ENCODE data around the gene CPLX3. TPM values are rescaled to one million over a fixed set of nuclear protein-coding genes. Genes with fewer than 3 reads are reported as not detected.
A peak's percentile ranks its signal among the peaks of the same experiment; 100 is the strongest.

CPLX3 gene
- total and polyA plus RNA-seq, 7 experiments from 2014 or later: 0.27 to 0.60 TPM; not detected in 5

DNA sequence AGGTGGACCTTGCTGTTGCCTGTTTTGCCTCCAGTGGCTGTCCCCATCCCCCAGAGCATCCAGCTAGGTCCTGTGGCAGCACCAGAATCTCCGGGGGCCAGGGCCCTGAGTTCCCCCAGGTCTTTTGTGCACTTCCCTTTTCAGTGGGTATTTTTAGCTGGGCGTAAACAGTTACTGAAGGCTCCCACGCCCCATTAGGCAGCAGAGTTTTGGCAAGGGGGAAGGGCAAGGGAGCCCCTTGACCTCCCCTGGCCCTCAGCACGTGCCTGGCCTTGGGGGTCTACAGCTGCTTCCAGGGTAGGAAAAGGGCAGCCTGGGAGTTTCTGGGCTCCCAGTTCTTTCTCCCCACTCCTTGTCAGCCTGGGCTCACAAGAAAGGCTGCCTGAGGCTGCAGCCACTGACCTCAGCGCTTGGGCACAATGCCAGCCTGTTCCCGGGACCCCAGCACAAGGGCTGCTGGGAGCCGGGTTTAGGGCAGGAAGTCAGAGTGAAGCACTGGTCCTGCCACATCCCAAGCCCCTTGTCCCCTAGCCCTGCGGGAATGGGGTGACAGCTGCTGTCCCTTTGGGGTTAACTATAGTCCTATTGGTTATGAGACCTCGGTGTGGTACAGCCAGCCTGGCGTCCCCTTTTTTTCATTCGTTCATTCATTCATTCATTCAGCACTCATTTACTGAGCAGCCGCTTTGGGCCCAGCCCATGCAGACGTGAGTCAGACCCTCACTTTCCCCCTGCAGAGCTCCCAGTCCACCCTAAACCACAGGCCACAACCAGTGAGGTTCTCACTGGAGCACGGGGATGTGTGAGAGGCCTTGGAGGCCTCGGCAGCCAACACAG, 36.1 kb upstream of the CPLX3 start:
- POLR2A ChIA-PET: interaction anchor here (24.4 to 28.9 kb wide), 2 partner anchors 7 to 11 kb away, joined by 1077 read pairs; partner anchors contain the start of gene CSK
- CTCF ChIA-PET: interaction anchor here (0.6 to 26.1 kb wide), 3 partner anchors 9 to 155 kb away, joined by 3 to 1110 read pairs (median 3); partner anchors contain the start of gene CSK
- intact Hi-C loops (cut with micrococcal nuclease): no loop called here
- peak overlapping the region; percentile 85 for H3K4me3 ChIP-seq (ENCODE audit: low read length)
- H3K27me3 ChIP-seq (ENCODE audit: control insufficient read depth in 2 of 2, insufficient read depth in 2 of 2, low read length in 2 of 2): no peaks in the 10 kb centered on the region
- no peaks in the 10 kb centered on the region for H3K9me3 ChIP-seq (ENCODE audit: control insufficient read depth in 2 of 3, low read length in 3 of 3)
- DNase-seq (peak in 1 of 9 donors; percentile 59), ATAC-seq (no peak)
- H3K27ac Mint-ChIP-seq: peak overlapping the region; percentile 95 to 99 (median 98)
- H3K36me3 ChIP-seq (ENCODE audit: control insufficient read depth in 2 of 3, insufficient read depth in 3 of 3, low read length in 3 of 3): no peaks in the 10 kb centered on the region
- H3K4me3 Mint-ChIP-seq: peak overlapping the region; percentile 87 to 97 (median 93)
- peaks cover 0 to 51% (median 5%) of the 10 kb centered on the region in 5 donors for H3K36me3 Mint-ChIP-seq
- H3K27ac ChIP-seq (ENCODE audit: low read depth, low read length): peak overlapping the region; percentile 92
- H3K4me1 ChIP-seq (ENCODE audit: control insufficient read depth in 2 of 2, insufficient read depth in 2 of 2, low read length in 2 of 2): peaks cover 84 to 97% of the 10 kb centered on the region in 2 donors
- H3K4me1 Mint-ChIP-seq: peaks cover 53 to 94% (median 88%) of the 10 kb centered on the region in 7 donors
- H3K27me3 Mint-ChIP-seq: no peaks in the 10 kb centered on the region
- H3K9me3 Mint-ChIP-seq: peaks cover 0 to 2% (median 0%) of the 10 kb centered on the region in 11 donors

DNA sequence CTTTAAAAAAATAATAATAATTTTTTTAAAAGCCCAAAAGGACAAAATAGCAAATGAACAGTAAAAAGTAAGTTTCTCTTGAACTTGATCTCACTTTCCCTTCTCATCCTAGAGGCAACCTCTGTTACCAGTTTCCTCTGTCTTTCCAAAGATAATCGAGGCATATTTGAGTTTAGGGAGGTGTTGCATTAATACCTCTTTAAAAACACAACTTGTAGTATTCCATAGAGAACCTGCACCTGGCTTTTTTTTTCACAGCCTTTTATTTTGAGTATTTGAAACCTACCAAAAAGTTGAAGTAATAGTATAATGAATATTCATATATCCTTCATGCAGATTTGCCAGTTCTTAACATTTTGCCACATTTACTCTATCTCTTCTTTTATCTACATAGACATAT, 35.4 kb upstream of the CPLX3 start:
- intact Hi-C loops (cut with micrococcal nuclease): no loop called here
- Mint-ChIP-seq H3K9me3 (no peaks in the 10 kb centered on the region), H3K36me3 (peaks cover 0 to 47% (median 6%) of the 10 kb centered on the region in 5 donors), H3K4me1 (peaks cover 56 to 95% (median 86%) of the 10 kb centered on the region in 7 donors), H3K27ac (peak overlapping the region; percentile 83 to 98 (median 95)), H3K4me3 (peak overlapping the region; percentile 69 to 97 (median 88)), H3K27me3 (no peaks in the 10 kb centered on the region)
- Histone ChIP-seq H3K27ac (ENCODE audit: low read depth, low read length) (peak overlapping the region; percentile 92), H3K36me3 (ENCODE audit: control insufficient read depth in 2 of 3, insufficient read depth in 3 of 3, low read length in 3 of 3) (no peaks in the 10 kb centered on the region), H3K4me3 (ENCODE audit: low read length) (no peak overlapping the region), H3K4me1 (ENCODE audit: control insufficient read depth in 2 of 2, insufficient read depth in 2 of 2, low read length in 2 of 2) (peaks cover 86 to 97% of the 10 kb centered on the region in 2 donors), H3K27me3 (ENCODE audit: control insufficient read depth in 2 of 2, insufficient read depth in 2 of 2, low read length in 2 of 2) (no peaks in the 10 kb centered on the region), H3K9me3 (ENCODE audit: control insufficient read depth in 2 of 3, low read length in 3 of 3) (no peaks in the 10 kb centered on the region)
- ChIA-PET POLR2A (interaction anchor here (0.6 to 28.9 kb wide), 3 partner anchors 6 to 93 kb away, joined by 5 to 1077 read pairs (median 1077); partner anchors contain the start of gene CSK), CTCF (interaction anchor here (0.6 to 26.1 kb wide), 3 partner anchors 9 to 156 kb away, joined by 3 to 1110 read pairs (median 3); partner anchors contain the start of gene CSK)
- DNase-seq (no peak), ATAC-seq (no peak)

DNA sequence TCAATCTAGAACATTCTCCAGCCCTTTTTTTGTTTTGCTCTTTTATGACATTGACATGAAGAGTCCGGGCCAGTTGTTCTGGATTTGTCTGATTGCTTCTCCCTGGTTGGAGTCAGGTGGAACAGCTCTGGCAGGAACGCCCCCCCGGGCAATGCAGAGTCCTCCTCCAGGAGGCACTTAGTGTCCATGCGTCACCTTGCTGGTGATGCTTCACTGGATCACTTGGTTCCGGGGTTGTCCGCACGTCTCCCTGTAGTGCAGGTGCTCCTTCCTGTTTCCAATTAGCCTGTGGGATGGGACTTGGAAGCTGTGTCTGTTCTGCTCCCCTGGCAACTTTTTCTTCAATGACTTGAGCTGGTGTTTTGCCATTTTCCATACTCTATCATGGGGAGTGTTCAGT, 34.8 kb upstream of the CPLX3 start:
- Histone ChIP-seq H3K36me3 (ENCODE audit: control insufficient read depth in 2 of 3, insufficient read depth in 3 of 3, low read length in 3 of 3) (no peaks in the 10 kb centered on the region), H3K27me3 (ENCODE audit: control insufficient read depth in 2 of 2, insufficient read depth in 2 of 2, low read length in 2 of 2) (no peaks in the 10 kb centered on the region), H3K9me3 (ENCODE audit: control insufficient read depth in 2 of 3, low read length in 3 of 3) (no peaks in the 10 kb centered on the region), H3K4me3 (ENCODE audit: low read length) (peak overlapping the region; percentile 25), H3K4me1 (ENCODE audit: control insufficient read depth in 2 of 2, insufficient read depth in 2 of 2, low read length in 2 of 2) (peaks cover 85 to 97% of the 10 kb centered on the region in 2 donors), H3K27ac (ENCODE audit: low read depth, low read length) (peak overlapping the region; percentile 92)
- Mint-ChIP-seq H3K27ac (peak overlapping the region; percentile 83 to 98 (median 95)), H3K4me1 (peaks cover 61 to 95% (median 89%) of the 10 kb centered on the region in 7 donors), H3K4me3 (peak overlapping the region; percentile 69 to 97 (median 88)), H3K36me3 (peaks cover 0 to 46% (median 8%) of the 10 kb centered on the region in 5 donors), H3K9me3 (no peaks in the 10 kb centered on the region), H3K27me3 (no peaks in the 10 kb centered on the region)
- DNase-seq: no peak
- intact Hi-C loops (cut with micrococcal nuclease): no loop called here
- no peak for ATAC-seq
- ChIA-PET POLR2A (interaction anchor here (24.4 to 28.9 kb wide), 2 partner anchors 5 to 12 kb away, joined by 1077 read pairs; partner anchors contain the start of gene CSK), CTCF (interaction anchor here (3.4 to 26.1 kb wide), 2 partner anchors 15 to 157 kb away, joined by 27 to 1110 read pairs; partner anchors contain the start of gene CSK)

DNA sequence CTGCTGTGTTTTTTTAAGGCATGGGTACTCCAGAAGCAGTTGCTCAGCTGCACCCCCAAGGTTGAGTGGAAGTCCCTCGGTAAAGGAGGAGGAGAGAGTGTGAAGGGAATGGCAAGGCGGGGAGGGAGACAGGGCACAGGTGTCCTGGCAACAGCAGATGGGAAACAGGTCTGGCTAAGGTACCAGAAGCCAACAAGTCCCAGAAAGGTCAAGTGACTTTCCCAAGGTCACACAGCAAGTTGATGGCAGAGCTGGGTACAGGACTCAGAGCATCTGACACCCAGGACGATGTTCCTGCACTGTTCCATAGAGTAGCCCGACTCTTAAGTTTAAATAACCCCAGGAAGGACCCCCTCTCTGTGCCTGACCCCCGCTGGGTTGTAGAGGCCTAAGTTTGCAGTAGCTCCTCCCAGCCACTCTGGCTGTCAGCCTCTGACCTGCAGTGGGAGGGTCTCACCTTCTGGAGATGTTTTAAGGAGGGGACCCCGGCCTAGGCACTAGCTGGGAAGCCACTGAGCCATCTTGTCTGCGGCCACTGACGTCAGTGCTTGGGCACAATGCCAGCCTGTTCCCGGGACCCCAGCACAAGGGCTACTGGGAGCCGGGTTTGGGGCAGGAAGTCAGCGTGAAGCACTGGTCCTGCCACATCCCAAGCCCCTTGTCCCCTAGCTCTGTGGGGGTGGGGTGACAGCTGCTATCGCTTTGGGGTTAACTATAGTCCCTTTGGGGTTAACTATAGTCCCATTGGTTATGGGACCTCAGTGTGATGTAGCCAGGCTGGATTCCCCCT, 34.0 kb upstream of the CPLX3 start:
- Histone ChIP-seq H3K4me1 (ENCODE audit: control insufficient read depth in 2 of 2, insufficient read depth in 2 of 2, low read length in 2 of 2) (peaks cover 85 to 97% of the 10 kb centered on the region in 2 donors), H3K27ac (ENCODE audit: low read depth, low read length) (peak overlapping the region; percentile 92), H3K9me3 (ENCODE audit: control insufficient read depth in 2 of 3, low read length in 3 of 3) (no peaks in the 10 kb centered on the region), H3K36me3 (ENCODE audit: control insufficient read depth in 2 of 3, insufficient read depth in 3 of 3, low read length in 3 of 3) (no peaks in the 10 kb centered on the region), H3K4me3 (ENCODE audit: low read length) (peak overlapping the region; percentile 25), H3K27me3 (ENCODE audit: control insufficient read depth in 2 of 2, insufficient read depth in 2 of 2, low read length in 2 of 2) (no peaks in the 10 kb centered on the region)
- H3K27ac Mint-ChIP-seq: peak overlapping the region; percentile 83 to 98 (median 95)
- H3K4me3 Mint-ChIP-seq: peak overlapping the region; percentile 69 to 97 (median 88)
- H3K4me1 Mint-ChIP-seq: peaks cover 60 to 93% (median 85%) of the 10 kb centered on the region in 7 donors
- ChIA-PET POLR2A (interaction anchor here (0.6 to 28.9 kb wide), 5 partner anchors 12 to 575 kb away, joined by 3 to 1077 read pairs (median 3); partner anchors contain the start of genes CLK3, CSK and FAM219B), CTCF (interaction anchor here (0.9 to 26.1 kb wide), 6 partner anchors 16 to 158 kb away, joined by 3 to 1110 read pairs (median 5); partner anchors contain the start of gene CSK)
- peaks cover 0 to 40% (median 8%) of the 10 kb centered on the region in 5 donors for H3K36me3 Mint-ChIP-seq
- no peak for ATAC-seq
- intact Hi-C loops (cut with micrococcal nuclease): loop anchor here in 1 of 2 donors (1.0 kb wide), 2 partner anchors 11 to 21 kb away; no protein-coding TSS in a partner anchor
- H3K27me3 Mint-ChIP-seq: no peaks in the 10 kb centered on the region
- H3K9me3 Mint-ChIP-seq: no peaks in the 10 kb centered on the region
- no peak for DNase-seq

DNA sequence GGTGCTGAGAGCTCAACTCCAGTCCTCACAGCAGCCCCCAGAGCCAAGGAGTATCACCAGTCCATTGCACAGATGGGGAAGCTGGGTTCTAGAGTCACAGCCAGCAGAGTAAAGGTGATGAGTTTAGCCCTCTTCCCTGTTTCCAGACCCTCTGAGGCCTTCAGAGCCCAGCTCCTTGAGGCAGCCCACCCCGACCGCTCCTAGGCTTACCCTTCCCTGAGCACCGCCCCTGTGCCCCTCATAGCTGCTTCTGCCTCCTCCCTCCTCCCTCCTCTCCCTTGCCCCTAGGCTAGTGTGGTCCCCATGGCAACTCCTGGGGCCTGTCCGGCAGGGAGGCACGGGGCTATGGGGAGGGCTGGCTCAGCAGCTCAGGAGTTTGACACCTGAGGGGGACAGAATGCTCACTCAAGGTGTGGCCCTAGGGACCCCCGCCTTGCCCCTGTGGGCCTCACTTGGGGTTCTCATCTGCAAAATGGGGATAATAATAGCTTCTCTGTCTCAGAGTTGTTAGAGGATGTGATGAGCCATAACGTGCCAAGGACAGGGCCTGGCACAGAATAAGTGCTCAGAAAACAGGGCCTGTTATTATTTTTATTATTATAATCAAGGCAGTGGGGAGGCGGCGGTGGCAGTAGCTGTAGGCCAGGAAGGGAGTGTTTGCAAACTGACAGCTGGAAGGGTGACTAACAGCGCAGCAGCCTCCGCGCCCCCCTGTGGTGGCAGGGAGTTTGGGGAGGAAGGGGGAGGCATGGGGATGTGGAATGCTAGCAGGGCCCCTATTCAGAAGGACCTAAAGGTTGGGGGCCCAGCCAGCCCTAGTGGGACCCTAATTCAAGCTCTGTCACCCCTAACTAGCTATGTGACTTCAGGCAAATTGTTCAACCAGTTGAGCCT, 33.0 kb upstream of the CPLX3 start:
- ChIA-PET CTCF (interaction anchor here (0.5 to 26.1 kb wide), 14 partner anchors 13 to 163 kb away, joined by 3 to 1110 read pairs (median 4); partner anchors contain the start of gene CSK), POLR2A (interaction anchor here (0.7 to 28.9 kb wide), 9 partner anchors 11 to 574 kb away, joined by 3 to 1077 read pairs (median 4); partner anchors contain the start of genes CLK3, CSK and FAM219B)
- no peaks in the 10 kb centered on the region for H3K9me3 ChIP-seq (ENCODE audit: control insufficient read depth in 2 of 3, low read length in 3 of 3)
- Mint-ChIP-seq H3K4me1 (peaks cover 56 to 93% (median 82%) of the 10 kb centered on the region in 7 donors), H3K4me3 (peak overlapping the region; percentile 51 to 97 (median 74)), H3K9me3 (no peaks in the 10 kb centered on the region), H3K27ac (peak overlapping the region; percentile 49 to 98 (median 95)), H3K27me3 (no peaks in the 10 kb centered on the region), H3K36me3 (peaks cover 0 to 38% (median 8%) of the 10 kb centered on the region in 5 donors)
- H3K27me3 ChIP-seq (ENCODE audit: control insufficient read depth in 2 of 2, insufficient read depth in 2 of 2, low read length in 2 of 2): no peaks in the 10 kb centered on the region
- ATAC-seq (peak; percentile 63), DNase-seq (peak; percentile 62 to 78 (median 74))
- intact Hi-C loops (cut with micrococcal nuclease): loop anchor here in 1 of 2 donors (1.0 kb wide), 2 partner anchors 12 to 22 kb away; no protein-coding TSS in a partner anchor
- H3K4me1 ChIP-seq (ENCODE audit: control insufficient read depth in 2 of 2, insufficient read depth in 2 of 2, low read length in 2 of 2): peaks cover 89 to 98% of the 10 kb centered on the region in 2 donors
- H3K4me3 ChIP-seq (ENCODE audit: low read length): peak overlapping the region; percentile 25
- peaks cover 0 to 5% (median 4%) of the 10 kb centered on the region in 3 experiments for H3K36me3 ChIP-seq (ENCODE audit: control insufficient read depth in 2 of 3, insufficient read depth in 3 of 3, low read length in 3 of 3)
- H3K27ac ChIP-seq (ENCODE audit: low read depth, low read length): peak overlapping the region; percentile 92
